HepG2 (cell line): ENCODE data around the gene SCAMP3. TPM values are rescaled to one million over a fixed set of nuclear protein-coding genes. Genes with fewer than 3 reads are reported as not detected.

Experiments used
- BCL3 ChIP-seq: sonication (generic); formaldehyde crosslinking; IDR thresholded peaks from 2 replicates; pipeline ENCODE4 v1.5.1; 2020; ENCODE audit warnings: mild to moderate bottlenecking, missing genetic modification reagents, moderate library complexity
- BRD4 ChIP-seq: sonication (generic); formaldehyde crosslinking; IDR thresholded peaks from 2 replicates; pipeline ENCODE4 v1.4.0; 2020; ENCODE audit warnings: missing genetic modification reagents
- HNF4A ChIP-seq: sonication (generic); formaldehyde crosslinking; IDR thresholded peaks from 2 replicates; pipeline ENCODE4 v1.4.0; 2020; ENCODE audit warnings: missing genetic modification reagents
- HNRNPK ChIP-seq: fragments of 200-400 bp; formaldehyde crosslinking; IDR thresholded peaks from 2 replicates; pipeline ENCODE4 v1.6.1; 2018; ENCODE audit warnings: low read length, low read depth, moderate library complexity, mild to moderate bottlenecking; ENCODE audit not compliant: poor library complexity, severe bottlenecking
- KDM5B ChIP-seq: sonication (generic); formaldehyde crosslinking; IDR thresholded peaks from 2 replicates; pipeline ENCODE4 v1.4.0; 2020; ENCODE audit warnings: missing genetic modification reagents, mild to moderate bottlenecking, borderline replicate concordance
- LRRFIP1 ChIP-seq: sonication (generic); formaldehyde crosslinking; conservative IDR thresholded peaks from 2 replicates; pipeline ENCODE4 v1.4.0; 2020; ENCODE audit warnings: missing genetic modification reagents
- NFE2L2 ChIP-seq: fragments of 150-350 bp; IDR thresholded peaks from 2 replicates; pipeline ENCODE4 v1.6.1; 2014; ENCODE audit warnings: low read length
- REPIN1 ChIP-seq: sonication (generic); formaldehyde crosslinking; IDR thresholded peaks from 2 replicates; pipeline ENCODE4 v1.8.0; 2022; ENCODE audit warnings: missing genetic modification reagents, low read depth, mild to moderate bottlenecking, borderline replicate concordance
- TAF1 ChIP-seq: sonication (generic); formaldehyde crosslinking; IDR thresholded peaks from 2 replicates; pipeline ENCODE4 v1.4.0; 2020; ENCODE audit warnings: missing genetic modification reagents
- TBP ChIP-seq: sonication (generic); formaldehyde crosslinking; IDR thresholded peaks from 2 replicates; pipeline ENCODE4 v1.5.0; 2020; ENCODE audit warnings: missing genetic modification reagents
- TFDP2 ChIP-seq: sonication (generic); formaldehyde crosslinking; IDR thresholded peaks from 2 replicates; pipeline ENCODE4 v1.4.0; 2020; ENCODE audit warnings: missing genetic modification reagents
- ZBTB1 ChIP-seq: sonication (generic); formaldehyde crosslinking; IDR thresholded peaks from 2 replicates; pipeline ENCODE4 v1.4.0; 2020; ENCODE audit warnings: missing genetic modification reagents, borderline replicate concordance
- ZBTB33 ChIP-seq: sonication (generic); formaldehyde crosslinking; IDR thresholded peaks from 2 replicates; pipeline ENCODE4 v1.4.0; 2020; ENCODE audit warnings: missing genetic modification reagents
- ZFP90 ChIP-seq: sonication (generic); formaldehyde crosslinking; IDR thresholded peaks from 2 replicates; pipeline ENCODE4 v1.8.0; 2022; ENCODE audit warnings: missing genetic modification reagents, mild to moderate bottlenecking, inconsistent platforms, borderline replicate concordance
- ZNF10 ChIP-seq: sonication (generic); formaldehyde crosslinking; IDR thresholded peaks from 2 replicates; pipeline ENCODE4 v1.4.0; 2020; ENCODE audit warnings: mild to moderate bottlenecking, low read depth, missing genetic modification reagents, borderline replicate concordance
- ZNF251 ChIP-seq: sonication (generic); formaldehyde crosslinking; IDR thresholded peaks from 2 replicates; pipeline ENCODE4 v1.9.0; 2021; ENCODE audit warnings: mild to moderate bottlenecking, missing genetic modification reagents
- ZNF709 ChIP-seq: sonication (generic); formaldehyde crosslinking; IDR thresholded peaks from 2 replicates; pipeline ENCODE4 v1.5.0; 2020; ENCODE audit warnings: mild to moderate bottlenecking, missing genetic modification reagents
- polyA plus RNA-seq, 8 experiments: library from polyadenylated mRNA; depleted of rRNA in 3 of 8; stranded (reverse) in 7 of 8; unstranded in 1 of 8; fragments of >200 nt; fragmentation: Illumina TruSeq in 4 of 8; extraction: Trizol in 4 of 8; gene quantifications; 2 replicates each; pipeline versions ENCODE4 v1.2.1 to v1.2.3, GENCODE V29; 2011 to 2016; ENCODE audit warnings: low read depth in 4 of 8, missing spikeins in 1 of 8, mixed read lengths in 1 of 8; ENCODE audit not compliant: insufficient read depth in 1 of 8
- total RNA-seq, 5 experiments: library from RNA; depleted of rRNA; stranded (reverse); fragments of >200 nt; fragmentation: Illumina TruSeq; extraction: Trizol; gene quantifications; 2 replicates each; pipeline ENCODE4 v1.2.3, GENCODE V29; 2016; ENCODE audit warnings: low read depth in 1 of 5

SCAMP3 gene
- total and polyA plus RNA-seq, 2 of the 13 experiments (the other 11 are each of a cell fraction or from before 2014, with no cell fraction given), result 46.8 to 83.3 TPM

GRCh38 chr1:155308493-155309422 is 46.6 kb upstream of the SCAMP3 start, which contains the start of gene FDPS (continued):
- TF ChIP-seq ZNF10 (CRISPR knock-in tag) (no peak), TFDP2 (CRISPR knock-in tag) (peak; percentile 92), ZNF251 (no peak), ZNF709 (CRISPR knock-in tag) (no peak), HNRNPK (no peak), TBP (CRISPR knock-in tag) (no peak), KDM5B (CRISPR knock-in tag) (peak; percentile 16; the same call in 1 of the 2 replicates), HNF4A (CRISPR knock-in tag) (peak; percentile 20; the same call in 1 of the 2 replicates), BRD4 (CRISPR knock-in tag) (no peak; the same call in none of the 2 replicates), ZBTB1 (CRISPR knock-in tag) (no peak), NFE2L2 (no peak), ZFP90 (CRISPR knock-in tag) (0 out of 2 replicates have a peak, but pooled peaks have one; percentile 36), ZBTB33 (CRISPR knock-in tag) (no peak), TAF1 (peak; percentile 88; the same call in 1 of the 2 replicates), BCL3 (CRISPR knock-in tag) (no peak), LRRFIP1 (no peak), REPIN1 (CRISPR knock-in tag) (peak; percentile 63; the same call in 1 of the 2 replicates)
